ENCODE data around the gene FOCAD. TPM values are rescaled to one million over a fixed set of nuclear protein-coding genes. Genes with fewer than 3 reads are reported as not detected.
"Not testable (repeated sequence)": the region's sequence is repeated elsewhere in the genome, so short reads cannot be mapped to it uniquely, and the experiment has no call there.

Gene FOCAD
- polyA plus RNA-seq, 4 donors = 24.7 to 36.1 (median 29.6) TPM

DNA sequence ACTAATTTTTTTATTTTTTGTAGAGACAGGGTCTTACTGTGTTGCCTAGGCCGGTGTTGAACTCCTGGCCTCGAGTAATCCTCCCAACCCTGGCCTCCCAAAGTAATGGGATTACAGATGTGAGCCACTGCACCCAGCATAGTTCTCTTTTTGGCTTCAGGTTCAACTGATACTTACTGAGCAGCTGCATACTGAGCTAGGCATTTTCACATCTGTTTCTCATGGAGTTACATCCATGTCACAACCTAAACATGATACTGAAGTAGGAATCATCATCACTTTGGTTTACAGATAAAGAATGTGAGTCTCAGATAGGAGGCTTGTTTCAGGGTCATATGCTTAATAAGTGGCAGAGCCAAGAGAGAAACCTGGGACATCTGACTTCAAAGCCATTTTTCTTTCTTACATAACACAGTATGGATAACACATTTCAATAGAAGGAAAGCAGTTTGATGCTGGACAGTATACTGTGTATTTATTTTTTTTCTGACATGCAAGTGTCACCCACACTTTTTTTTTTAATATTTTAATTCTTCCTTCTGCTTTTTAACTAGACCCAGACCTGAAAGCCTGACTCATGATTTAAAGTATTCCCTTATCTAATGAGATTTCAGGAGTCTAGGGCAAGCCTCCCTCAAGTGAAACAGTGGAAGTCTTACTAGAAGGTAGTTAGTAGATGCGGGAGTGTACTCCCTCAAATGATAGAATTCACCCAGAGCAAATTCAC lies 256.6 kb downstream of the FOCAD start:
- peak in 1 of 4 donors; percentile 6 for DNase-seq (ENCODE audit: low read depth in 4 of 4, low spot score in 2 of 4)

DNA sequence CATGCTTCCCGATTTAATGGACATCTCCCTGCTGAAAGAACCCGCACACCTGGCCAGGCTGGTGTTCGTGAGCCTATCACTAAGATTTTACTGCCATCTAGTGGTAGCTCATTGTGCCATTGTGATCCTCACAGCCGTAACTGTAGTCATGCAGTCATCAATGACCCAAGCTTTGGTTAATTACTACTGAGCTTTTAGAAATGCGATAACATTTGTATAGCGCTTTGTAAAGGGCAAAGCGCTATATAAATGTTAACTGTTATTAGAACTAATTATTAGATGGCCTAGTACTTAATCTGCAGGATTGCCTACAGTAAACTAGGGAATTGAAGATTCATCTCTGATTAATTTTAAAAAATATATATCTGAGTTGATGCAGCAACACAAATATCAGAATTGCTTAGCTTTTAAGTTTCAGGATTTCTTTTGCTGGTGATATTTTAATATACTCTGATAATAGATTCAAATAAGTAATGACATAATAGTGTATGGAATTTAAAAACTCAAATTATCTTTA lies 257.2 kb downstream of the FOCAD start:
- DNase-seq (ENCODE audit: low read depth in 4 of 4, low spot score in 2 of 4) = peak; percentile 18 to 47 (median 44)

- DNase-seq (ENCODE audit: low read depth in 4 of 4, low spot score in 2 of 4) = no peak
Measured at GRCh38 chr9:20944507-20944906, 260.4 kb downstream of the FOCAD start.

DNA sequence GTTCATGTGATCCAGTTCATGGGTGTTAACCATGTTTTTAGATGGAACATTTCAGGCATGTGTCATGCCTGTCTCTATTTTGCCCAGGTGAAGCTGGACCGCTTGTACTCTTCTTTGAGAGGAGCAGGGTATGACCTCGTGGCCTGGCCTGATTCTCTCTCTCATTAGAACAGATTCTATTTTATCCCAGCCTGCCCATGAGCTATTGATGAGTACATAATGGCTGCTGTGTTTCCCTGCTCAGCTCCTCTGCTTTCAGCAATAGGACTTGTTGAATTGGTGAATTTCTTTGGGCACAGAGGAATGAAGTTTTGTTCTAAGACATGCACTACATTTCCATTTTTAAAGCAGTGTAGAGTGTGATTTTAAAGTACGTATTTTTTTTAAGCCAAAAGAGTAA lies 261.2 kb downstream of the FOCAD start:
- no peak for DNase-seq (ENCODE audit: low read depth in 4 of 4, low spot score in 2 of 4)

DNA sequence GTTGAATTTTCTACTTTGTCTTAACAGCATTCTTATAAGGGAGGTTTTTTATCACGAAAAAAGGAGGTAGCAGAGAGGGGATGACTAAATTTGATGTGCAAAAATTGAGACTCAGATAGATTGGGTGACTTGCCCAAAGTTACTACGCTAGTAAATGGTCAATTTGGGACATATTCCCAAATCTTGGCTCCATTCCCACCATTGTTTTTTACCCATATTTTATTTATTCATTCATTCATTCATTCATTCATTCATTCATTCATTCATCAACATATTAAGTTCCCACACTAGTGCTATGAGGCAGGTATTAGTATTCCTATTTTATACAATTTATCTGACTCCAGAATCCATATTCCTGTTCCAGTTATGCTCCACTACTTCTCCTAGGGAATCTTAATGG lies 261.8 kb downstream of the FOCAD start:
- no peak for DNase-seq (ENCODE audit: low read depth in 4 of 4, low spot score in 2 of 4)

- no peak for DNase-seq (ENCODE audit: low read depth in 4 of 4, low spot score in 2 of 4)
Measured at GRCh38 chr9:20948703-20949102, 264.6 kb downstream of the FOCAD start.

- DNase-seq (ENCODE audit: low read depth in 4 of 4, low spot score in 2 of 4) = no peak
Measured at GRCh38 chr9:20950707-20951106, 266.6 kb downstream of the FOCAD start.

- no peak for DNase-seq (ENCODE audit: low read depth in 4 of 4, low spot score in 2 of 4)
Measured at GRCh38 chr9:20962536-20963225, 278.6 kb downstream of the FOCAD start.

DNA sequence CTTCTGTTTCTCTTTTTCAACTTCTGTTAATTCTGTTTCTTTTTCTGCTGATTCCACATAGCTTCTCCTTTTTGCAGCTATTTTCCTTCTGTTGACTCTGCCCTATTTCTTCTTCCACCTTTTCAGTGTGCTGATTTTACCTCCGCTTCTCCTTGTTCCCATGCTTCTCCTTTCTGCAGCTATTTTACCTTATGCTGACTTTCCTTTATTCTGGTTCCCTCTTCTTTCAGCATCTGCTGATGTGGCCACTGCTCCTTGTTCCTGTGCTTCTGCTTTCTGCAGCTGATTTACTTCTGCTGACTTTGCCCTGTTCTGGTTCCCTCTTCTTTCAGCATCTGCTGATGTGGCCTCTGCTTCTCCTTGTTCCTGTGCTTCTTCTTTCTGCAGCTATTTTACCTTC lies 288.6 kb downstream of the FOCAD start:
- DNase-seq (ENCODE audit: low read depth in 4 of 4, low spot score in 2 of 4) = no peak

DNA sequence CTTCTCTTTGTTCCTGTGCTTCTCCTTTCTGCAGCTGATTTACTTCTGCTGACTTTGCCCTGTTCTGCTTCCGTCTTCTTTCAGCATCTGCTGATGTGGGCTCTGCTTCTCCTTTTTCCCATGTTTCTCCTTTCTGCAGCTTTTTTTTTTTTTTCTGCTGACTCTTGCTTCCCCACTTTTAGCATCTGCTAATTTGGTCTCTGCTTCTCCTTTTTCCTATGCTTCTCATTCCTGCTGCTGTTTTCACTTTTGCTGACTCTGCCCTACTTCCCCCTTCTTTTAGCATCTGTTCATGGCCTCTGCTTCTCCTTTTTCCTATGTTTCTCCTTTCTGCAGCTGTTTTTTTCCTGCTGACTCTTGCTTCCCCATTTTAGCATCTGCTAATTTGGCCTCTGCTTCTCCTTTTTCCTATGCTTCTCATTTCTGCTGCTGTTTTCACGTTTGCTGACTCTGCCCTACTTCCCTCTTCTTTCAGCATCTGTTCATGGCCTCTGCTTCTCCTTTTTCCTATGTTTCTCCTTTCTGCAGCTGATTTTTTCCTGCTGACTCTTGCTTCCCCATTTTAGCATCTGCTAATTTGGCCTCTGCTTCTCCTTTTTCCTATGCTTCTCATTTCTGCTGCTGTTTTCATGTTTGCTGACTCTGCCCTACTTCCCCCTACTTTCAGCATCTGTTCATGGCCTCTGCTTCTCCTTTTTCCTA lies 289.3 kb downstream of the FOCAD start:
- not testable (repeated sequence) for DNase-seq (ENCODE audit: low read depth in 4 of 4, low spot score in 2 of 4)

DNA sequence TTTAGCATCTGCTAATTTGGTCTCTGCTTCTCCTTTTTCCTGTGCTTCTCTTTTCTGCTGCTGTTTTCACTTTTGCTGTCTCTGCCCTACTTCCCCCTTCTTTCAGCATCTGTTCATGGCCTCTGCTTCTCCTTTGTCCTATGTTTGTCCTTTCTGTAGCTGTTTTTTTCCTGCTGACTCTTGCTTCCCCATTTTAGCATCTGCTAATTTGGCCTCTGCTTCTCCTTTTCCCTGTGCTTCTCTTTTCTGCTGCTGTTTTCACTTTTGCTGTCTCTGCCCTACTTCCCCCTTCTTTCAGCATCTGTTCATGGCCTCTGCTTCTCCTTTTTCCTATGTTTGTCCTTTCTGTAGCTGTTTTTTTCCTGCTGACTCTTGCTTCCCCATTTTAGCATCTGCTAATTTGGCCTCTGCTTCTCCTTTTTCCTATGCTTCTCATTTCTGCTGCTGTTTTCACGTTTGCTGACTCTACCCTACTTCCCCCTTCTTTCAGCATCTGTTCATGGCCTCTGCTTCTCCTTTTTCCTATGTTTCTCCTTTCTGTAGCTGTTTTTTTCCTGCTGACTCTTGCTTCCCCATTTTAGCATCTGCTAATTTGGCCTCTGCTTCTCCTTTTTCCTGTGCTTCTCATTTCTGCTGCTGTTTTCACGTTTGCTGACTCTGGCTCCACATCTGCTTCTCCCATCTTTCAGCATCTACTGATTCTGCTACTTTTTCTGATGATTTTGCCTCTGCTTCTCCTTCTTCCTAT lies 290.3 kb downstream of the FOCAD start:
- DNase-seq (ENCODE audit: low read depth in 4 of 4, low spot score in 2 of 4) = not testable (repeated sequence)

- no peak for DNase-seq (ENCODE audit: low read depth in 4 of 4, low spot score in 2 of 4)
Measured at GRCh38 chr9:20978249-20978648, 294.2 kb downstream of the FOCAD start.

GRCh38 chr9:20980832-20981455 lies 296.9 kb downstream of the FOCAD start:
- DNase-seq (ENCODE audit: low read depth in 4 of 4, low spot score in 2 of 4) = peak in 1 of 4 donors; percentile 19

GRCh38 chr9:20981486-20981885 lies 297.4 kb downstream of the FOCAD start:
- DNase-seq (ENCODE audit: low read depth in 4 of 4, low spot score in 2 of 4) = no peak

GRCh38 chr9:20984506-20984905 lies 300.4 kb downstream of the FOCAD start:
- no peak for DNase-seq (ENCODE audit: low read depth in 4 of 4, low spot score in 2 of 4)

- DNase-seq (ENCODE audit: low read depth in 4 of 4, low spot score in 2 of 4) = no peak
Measured at GRCh38 chr9:20985851-20986600, 302.0 kb downstream of the FOCAD start.

GRCh38 chr9:20987521-20987920 lies 303.5 kb downstream of the FOCAD start:
- no peak for DNase-seq (ENCODE audit: low read depth in 4 of 4, low spot score in 2 of 4)

DNA sequence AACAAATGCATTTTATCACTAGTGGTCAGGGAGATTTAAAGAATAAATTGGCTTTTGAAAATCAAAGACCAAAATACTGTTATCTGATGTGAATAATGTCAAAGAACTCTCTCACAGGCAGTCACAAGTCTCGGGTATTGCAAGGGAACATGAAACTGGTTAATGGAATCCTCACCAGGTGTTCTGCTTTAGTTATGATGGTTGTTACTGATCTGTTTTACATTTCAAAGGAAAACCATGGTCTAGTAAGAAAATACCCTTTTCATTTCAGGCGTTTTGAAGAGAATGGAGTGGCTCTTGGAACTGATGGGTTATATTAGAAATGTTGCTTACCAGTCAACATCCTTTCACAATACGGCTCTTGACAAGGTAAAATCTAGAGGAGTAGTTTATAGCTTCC lies 304.0 kb downstream of the FOCAD start:
- DNase-seq (ENCODE audit: low read depth in 4 of 4, low spot score in 2 of 4) = no peak

DNA sequence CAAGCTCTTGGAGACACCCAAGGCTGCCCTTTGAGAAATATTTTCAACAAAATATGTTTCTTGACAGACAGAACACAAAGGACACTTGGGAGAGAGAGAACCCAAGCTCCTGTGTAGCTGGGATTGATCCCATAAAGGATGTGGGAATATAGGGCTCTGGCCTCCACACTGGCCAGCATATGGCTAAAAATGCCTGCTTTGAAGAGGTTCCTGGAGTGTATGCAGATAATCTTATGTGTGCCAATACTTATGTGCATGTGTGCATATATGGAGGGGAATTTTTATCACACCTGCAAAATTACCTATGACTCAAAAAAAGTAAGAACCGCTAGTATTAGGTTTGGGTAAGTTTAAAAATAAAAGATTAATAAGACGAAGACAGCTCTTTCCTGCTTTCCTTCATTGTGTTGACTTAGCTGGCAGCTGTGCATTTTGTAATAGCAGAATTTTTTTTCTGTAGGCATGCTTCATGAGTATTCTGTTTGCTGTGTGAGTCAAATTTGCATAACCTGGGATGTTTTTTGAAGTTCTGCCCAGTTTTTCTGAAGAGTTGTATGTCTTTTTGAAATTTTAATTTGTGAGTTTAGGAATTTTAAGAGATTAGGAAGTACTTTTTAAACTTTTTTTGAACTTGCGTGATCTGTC lies 304.7 kb downstream of the FOCAD start:
- no peak for DNase-seq (ENCODE audit: low read depth in 4 of 4, low spot score in 2 of 4)
